Kidney (tissue), 14 donors: ENCODE data around the gene ENPP3. TPM values are rescaled to one million over a fixed set of nuclear protein-coding genes. Genes with fewer than 3 reads are reported as not detected.

Experiments used
- DNase-seq, 5 donors: peaks; one replicate each; pipeline ENCODE4 v3.0.0-alpha.2; 2013 to 2020
- FAIRE-seq: peaks from 2 replicates; lab custom pipeline; 2012; peaks lifted over from hg19 to GRCh38; lab: Jason Lieb, UNC
- H3K27ac ChIP-seq, 2 donors: one replicate each; pipeline ENCODE4 v1.7.0; 2013; ENCODE audit warnings: low read depth in 2 of 2, low read length in 2 of 2, inconsistent platforms in 1 of 2
- H3K27me3 ChIP-seq: one replicate; pipeline ENCODE4 v1.7.1; 2013; ENCODE audit warnings: low read length, inconsistent platforms; ENCODE audit not compliant: control insufficient read depth, insufficient read depth
- H3K36me3 ChIP-seq, 3 donors: one replicate each; pipeline versions ENCODE4 v1.7.0 to v1.7.1; 2013; ENCODE audit warnings: low read length in 3 of 3, control low read depth in 1 of 3, inconsistent platforms in 1 of 3; ENCODE audit not compliant: insufficient read depth in 3 of 3, control insufficient read depth in 2 of 3
- H3K4me1 ChIP-seq, 3 donors: one replicate each; pipeline versions ENCODE4 v1.7.0 to v1.7.1; 2013; ENCODE audit warnings: low read length in 3 of 3, inconsistent platforms in 1 of 3, low read depth in 1 of 3; ENCODE audit not compliant: control insufficient read depth in 2 of 3, insufficient read depth in 2 of 3
- H3K4me3 ChIP-seq, 3 donors: one replicate each; pipeline versions ENCODE4 v1.7.0 to v1.8.1; 2013; ENCODE audit warnings: low read length in 3 of 3, control low read depth in 1 of 3, inconsistent platforms in 1 of 3
- H3K9ac ChIP-seq, 3 donors: one replicate each; pipeline versions ENCODE4 v1.7.0 to v1.7.1; 2013; ENCODE audit warnings: low read length in 3 of 3, control low read depth in 1 of 3, inconsistent platforms in 1 of 3
- H3K9me3 ChIP-seq, 3 donors: one replicate each; pipeline versions ENCODE4 v1.7.0 to v1.7.1; 2013; ENCODE audit warnings: low read length in 3 of 3, control low read depth in 1 of 3, inconsistent platforms in 1 of 3; ENCODE audit not compliant: control insufficient read depth in 2 of 3, insufficient read depth in 1 of 3
- intact Hi-C: fragments of 100-400 bp; cut with DNase I; formaldehyde crosslinking; loops from one replicate; pipeline ENCODE4 v1.11.1; 2022
- polyA plus RNA-seq: library from polyadenylated mRNA; stranded (reverse); fragments of 350-450 nt; fragmentation: Illumina TruSeq; extraction: RNeasy Lipid Tissue Mini Kit (QIAGEN cat#74804); gene quantifications from one replicate; pipeline ENCODE4 v1.2.3, GENCODE V29; 2014; ENCODE audit warnings: low read depth, low replicate concordance; ENCODE audit not compliant: insufficient read depth
- total RNA-seq: library from RNA; stranded (reverse); fragmentation: NEBNext Ultra II Directional; extraction: Animal tissue kit (Norgen Biotek cat#: 25700); gene quantifications from one replicate; pipeline ENCODE4 v1.2.1, GENCODE V29; 2021
- TF ChIP-seq, protein P1 (sequence below): IDR thresholded peaks from 3 replicates; pipeline ENCODE4 v1.5.1; 2012; ENCODE audit warnings: mild to moderate bottlenecking, moderate library complexity, borderline replicate concordance; ENCODE audit not compliant: insufficient read depth; ENCODE audit errors: extremely low read depth
- donor health status: control.
- donor health status: control.
- donor health status: control.
- donor health status: control.
- donor health status: control.
- donor health status: DM: yes; HTN: yes; CAD: no.
- donor health status: Normal renal cell carcinoma (clear cell type).

Gene ENPP3
- total and polyA plus RNA-seq, 2 donors from 2014 or later, result 2.0 to 2.5 TPM

DNA sequence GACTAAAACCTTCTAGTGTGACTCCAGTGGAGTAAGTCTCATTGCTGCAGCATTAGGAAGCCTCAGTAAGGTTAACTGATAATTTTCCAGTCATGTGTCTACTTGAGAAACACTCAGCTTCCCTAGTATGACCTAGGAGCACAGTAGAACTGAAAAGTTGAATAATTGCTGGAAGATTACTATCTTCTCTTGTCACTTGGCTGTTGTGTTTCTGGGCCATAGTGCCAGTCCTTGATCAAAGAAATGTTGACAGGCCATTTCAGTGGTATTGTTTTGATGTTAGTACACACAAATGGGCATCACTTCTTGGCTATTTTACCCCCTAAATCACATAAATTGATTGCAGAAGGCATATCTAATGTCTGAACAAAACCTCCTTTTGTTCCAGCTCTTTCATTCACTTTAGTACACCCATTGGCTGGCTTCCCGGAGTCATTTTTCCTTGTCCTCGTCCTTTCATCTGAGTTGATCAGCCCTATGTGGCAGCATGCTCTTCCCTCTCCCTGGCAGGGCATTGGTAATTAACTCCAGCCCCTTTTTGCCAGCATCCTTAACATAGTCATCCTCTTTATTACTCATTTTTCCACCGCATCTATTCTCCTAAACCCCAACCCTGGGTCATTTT is 6.0 kb downstream of the ENPP3 start:
- Histone ChIP-seq H3K36me3 (no peaks in the 10 kb centered on the region), H3K9me3 (no peaks in the 10 kb centered on the region), H3K4me3 (no peak overlapping the region), H3K9ac (no peak overlapping the region), H3K27me3 (no peaks in the 10 kb centered on the region), H3K27ac (no peak overlapping the region), H3K4me1 (no peaks in the 10 kb centered on the region)
- intact Hi-C loops, result no loop called here
- TF ChIP-seq, protein P1, sequence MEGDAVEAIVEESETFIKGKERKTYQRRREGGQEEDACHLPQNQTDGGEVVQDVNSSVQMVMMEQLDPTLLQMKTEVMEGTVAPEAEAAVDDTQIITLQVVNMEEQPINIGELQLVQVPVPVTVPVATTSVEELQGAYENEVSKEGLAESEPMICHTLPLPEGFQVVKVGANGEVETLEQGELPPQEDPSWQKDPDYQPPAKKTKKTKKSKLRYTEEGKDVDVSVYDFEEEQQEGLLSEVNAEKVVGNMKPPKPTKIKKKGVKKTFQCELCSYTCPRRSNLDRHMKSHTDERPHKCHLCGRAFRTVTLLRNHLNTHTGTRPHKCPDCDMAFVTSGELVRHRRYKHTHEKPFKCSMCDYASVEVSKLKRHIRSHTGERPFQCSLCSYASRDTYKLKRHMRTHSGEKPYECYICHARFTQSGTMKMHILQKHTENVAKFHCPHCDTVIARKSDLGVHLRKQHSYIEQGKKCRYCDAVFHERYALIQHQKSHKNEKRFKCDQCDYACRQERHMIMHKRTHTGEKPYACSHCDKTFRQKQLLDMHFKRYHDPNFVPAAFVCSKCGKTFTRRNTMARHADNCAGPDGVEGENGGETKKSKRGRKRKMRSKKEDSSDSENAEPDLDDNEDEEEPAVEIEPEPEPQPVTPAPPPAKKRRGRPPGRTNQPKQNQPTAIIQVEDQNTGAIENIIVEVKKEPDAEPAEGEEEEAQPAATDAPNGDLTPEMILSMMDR, result no peak
- no peak for DNase-seq
- FAIRE-seq, result no peak

DNA sequence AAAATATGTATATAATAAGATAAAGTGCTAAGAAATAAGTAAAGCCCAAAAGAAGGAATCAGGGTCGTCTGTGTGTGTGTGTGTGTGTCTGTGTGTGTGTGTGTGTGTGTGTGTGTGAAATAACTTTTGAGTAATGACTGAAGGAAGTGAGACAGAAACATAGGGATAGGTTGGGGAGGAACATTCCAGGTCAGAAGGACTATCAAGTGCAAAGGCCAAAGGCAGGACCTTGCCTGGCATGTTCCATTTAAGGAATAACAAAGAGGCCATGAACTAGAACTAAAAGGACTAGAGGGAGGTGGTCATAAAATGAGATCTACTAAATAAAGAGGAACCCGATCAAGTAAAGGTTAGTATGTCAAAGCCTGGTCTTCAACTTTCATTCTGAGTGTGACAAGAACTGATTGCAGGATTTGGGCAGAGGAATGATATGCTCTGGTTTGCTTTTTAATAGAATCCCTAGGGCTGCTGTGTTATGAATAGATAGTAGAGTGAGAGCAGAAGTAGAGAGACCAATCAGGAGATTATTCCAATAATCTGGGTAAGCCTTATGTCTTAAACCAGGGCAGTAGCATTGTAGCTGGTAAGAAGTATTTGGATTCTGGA is 6.9 kb downstream of the ENPP3 start:
- H3K36me3 ChIP-seq, result no peaks in the 10 kb centered on the region
- FAIRE-seq, result no peak
- no peak for DNase-seq
- intact Hi-C loops, result no loop called here
- H3K4me3 ChIP-seq, result no peak overlapping the region
- TF ChIP-seq, protein P1, result no peak
- no peaks in the 10 kb centered on the region for H3K9me3 ChIP-seq
- H3K9ac ChIP-seq, result no peak overlapping the region
- no peaks in the 10 kb centered on the region for H3K4me1 ChIP-seq
- no peak overlapping the region for H3K27ac ChIP-seq
- no peaks in the 10 kb centered on the region for H3K27me3 ChIP-seq

DNA sequence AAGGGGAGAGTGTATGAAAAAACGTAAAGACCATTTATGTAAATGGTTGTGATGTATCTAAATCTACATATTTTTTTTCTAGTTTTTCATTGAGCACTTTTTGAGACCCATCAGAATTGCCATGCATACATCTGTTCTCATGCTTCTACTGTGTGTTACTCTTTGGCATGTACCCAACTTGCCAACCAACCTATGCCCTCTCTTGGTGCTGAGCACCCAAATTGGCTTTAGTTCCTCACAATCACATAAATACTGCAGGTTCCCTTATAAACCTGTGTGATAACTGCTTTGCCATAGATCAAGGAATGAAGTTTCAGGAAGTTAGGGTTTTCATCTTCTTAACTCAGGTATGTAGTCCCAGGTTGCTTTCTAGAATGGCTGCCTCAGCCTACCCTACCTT is 7.8 kb downstream of the ENPP3 start:
- Histone ChIP-seq H3K9ac (no peak overlapping the region), H3K4me3 (no peak overlapping the region), H3K36me3 (no peaks in the 10 kb centered on the region), H3K27me3 (no peaks in the 10 kb centered on the region), H3K4me1 (no peaks in the 10 kb centered on the region), H3K9me3 (no peaks in the 10 kb centered on the region), H3K27ac (no peak overlapping the region)
- intact Hi-C loops, result no loop called here
- TF ChIP-seq, protein P1, result no peak
- DNase-seq (no peak), FAIRE-seq (no peak)
